Measurements from ENCODE around the gene PDK4.
"Not testable (repeated sequence)": the region's sequence is repeated elsewhere in the genome, so short reads cannot be mapped to it uniquely, and the experiment has no call there.

PDK4 gene

GRCh38 chr7:95604397-95604796 lies 8.1 kb upstream of the PDK4 start:
- not testable (repeated sequence) for DNase-seq

- DNase-seq: no peak
These were observed 6.1 kb upstream of the PDK4 start for GRCh38 chr7:95602421-95602820.

GRCh38 chr7:95601316-95601715 lies 5.0 kb upstream of the PDK4 start:
- no peak for DNase-seq

- peak; percentile 20 for DNase-seq
These were observed 2.8 kb upstream of the PDK4 start for GRCh38 chr7:95599069-95599468.

- DNase-seq: no peak
These were observed 2.2 kb upstream of the PDK4 start for GRCh38 chr7:95598511-95598910.

GRCh38 chr7:95595746-95596197 lies 544 bp downstream of the PDK4 start:
- DNase-seq: no peak

GRCh38 chr7:95594185-95594584 lies 2.1 kb downstream of the PDK4 start:
- DNase-seq: no peak

- DNase-seq: no peak
These were observed 3.0 kb downstream of the PDK4 start for GRCh38 chr7:95593343-95593742.

GRCh38 chr7:95592570-95592969 lies 3.7 kb downstream of the PDK4 start:
- DNase-seq: no peak

GRCh38 chr7:95590387-95591248 lies 5.7 kb downstream of the PDK4 start:
- DNase-seq: no peak

- DNase-seq: no peak
These were observed 6.5 kb downstream of the PDK4 start for GRCh38 chr7:95589766-95590165.

GRCh38 chr7:95589031-95589430 lies 7.3 kb downstream of the PDK4 start:
- no peak for DNase-seq

GRCh38 chr7:95586951-95587301 lies 9.4 kb downstream of the PDK4 start:
- no peak for DNase-seq

- no peak for DNase-seq
These were observed 10.9 kb downstream of the PDK4 start for GRCh38 chr7:95585426-95585789.

- DNase-seq: no peak
These were observed 11.4 kb downstream of the PDK4 start for GRCh38 chr7:95584769-95585425.

- no peak for DNase-seq
These were observed 12.3 kb downstream of the PDK4 start for GRCh38 chr7:95583834-95584621.

GRCh38 chr7:95582578-95583293 lies 13.6 kb downstream of the PDK4 start:
- no peak for DNase-seq

- no peak for DNase-seq
These were observed 14.8 kb downstream of the PDK4 start for GRCh38 chr7:95581467-95581866.

- DNase-seq: no peak
These were observed 17.0 kb downstream of the PDK4 start for GRCh38 chr7:95579318-95579717.

GRCh38 chr7:95578299-95578855 lies 17.9 kb downstream of the PDK4 start:
- peak; percentile 99 for DNase-seq

- DNase-seq: peak; percentile 38
These were observed 19.2 kb downstream of the PDK4 start for GRCh38 chr7:95577137-95577536.

GRCh38 chr7:95569720-95570119 lies 26.6 kb downstream of the PDK4 start:
- DNase-seq: no peak

- DNase-seq: no peak
These were observed 35.6 kb downstream of the PDK4 start for GRCh38 chr7:95560674-95561073.
